IMR-90 (cell line): ENCODE measurements around the gene BTN3A1. TPM values are rescaled to one million over a fixed set of nuclear protein-coding genes. Genes with fewer than 3 reads are reported as not detected.
A peak's percentile ranks its signal among the peaks of the same experiment; 100 is the strongest.

Experiments used
- ATAC-seq: fragments of 200-7000 bp; cut with Tn5 transposase; 2 replicates; pipeline ENCODE4 v1.9.1; 2020; ENCODE audit warnings: low read depth, mild to moderate bottlenecking, moderate library complexity
- BruUV-seq: library from RNA; stranded (reverse); fragments of 400-500 nt; replicated peaks from 2 replicates; lab custom pipeline; 2021; lab: Mats Ljungman, UMichigan
- CTCF ChIA-PET: fragments of 300-600 bp; formaldehyde crosslinking; extraction: SDS; loops from one replicate; lab custom pipeline; 2021; ENCODE audit warnings: antibody characterized with exemption; lab: Yijun Ruan, JAX
- POLR2A ChIA-PET: fragments of 300-600 bp; sonication (Branson Sonifier 250); formaldehyde crosslinking; loops from one replicate; lab custom pipeline; 2022; ENCODE audit warnings: antibody characterized with exemption; ENCODE audit not compliant: unreplicated experiment; lab: Charles Lee
- DNase-seq: peaks from one replicate; pipeline ENCODE4 v3.0.0; 2013
- H2AFZ ChIP-seq: replicated peaks from 2 replicates; pipeline ENCODE3; 2013; ENCODE audit warnings: low read length, mild to moderate bottlenecking; ENCODE audit not compliant: poor library complexity
- H2AK5ac ChIP-seq: 2 replicates; pipeline ENCODE4 v1.6.1; 2013; ENCODE audit warnings: low read depth, low read length, inconsistent platforms
- H2AK9ac ChIP-seq: replicated peaks from 2 replicates; pipeline ENCODE3; 2013; ENCODE audit warnings: mild to moderate bottlenecking, low read depth, low read length, moderate library complexity; ENCODE audit not compliant: poor library complexity
- H2BK120ac ChIP-seq: 2 replicates; pipeline ENCODE4 v1.6.1; 2013; ENCODE audit warnings: low read depth, low read length, inconsistent platforms
- H2BK15ac ChIP-seq: 3 replicates; pipeline ENCODE4 v1.6.1; 2013; ENCODE audit warnings: low read depth, low read length, inconsistent platforms
- H2BK20ac ChIP-seq: 2 replicates; pipeline ENCODE4 v1.6.1; 2013; ENCODE audit warnings: low read depth, mild to moderate bottlenecking, inconsistent platforms, low read length, moderate library complexity
- H2BK5ac ChIP-seq: 2 replicates; pipeline ENCODE4 v1.6.1; 2013; ENCODE audit warnings: mild to moderate bottlenecking, low read depth, low read length, inconsistent platforms; ENCODE audit not compliant: poor library complexity, severe bottlenecking
- H3K14ac ChIP-seq: replicated peaks from 2 replicates; pipeline ENCODE4 v1.6.1; 2013; ENCODE audit warnings: low read depth, low read length, inconsistent platforms
- H3K18ac ChIP-seq: 2 replicates; pipeline ENCODE4 v1.6.1; 2013; ENCODE audit warnings: low read depth, low read length, control low read depth
- H3K23ac ChIP-seq: 2 replicates; pipeline ENCODE4 v1.6.1; 2013; ENCODE audit warnings: low read depth, low read length, inconsistent platforms
- H3K27ac ChIP-seq: 2 replicates; pipeline ENCODE4 v1.5.1; 2013; ENCODE audit warnings: mild to moderate bottlenecking, control low read depth, low read length; ENCODE audit not compliant: insufficient read depth
- H3K27me3 ChIP-seq: 2 replicates; pipeline ENCODE4 v1.6.1; 2013; ENCODE audit warnings: low read length; ENCODE audit not compliant: control insufficient read depth, insufficient read depth
- H3K36me3 ChIP-seq: 2 replicates; pipeline ENCODE4 v1.6.1; 2013; ENCODE audit warnings: low read length, mixed read lengths; ENCODE audit not compliant: control insufficient read depth, insufficient read depth
- H3K4ac ChIP-seq: 2 replicates; pipeline ENCODE4 v1.6.1; 2013; ENCODE audit warnings: low read depth, low read length, inconsistent platforms
- H3K4me1 ChIP-seq: 2 replicates; pipeline ENCODE4 v1.6.1; 2013; ENCODE audit warnings: low read length, mixed read lengths; ENCODE audit not compliant: control insufficient read depth, insufficient read depth
- H3K4me2 ChIP-seq: 2 replicates; pipeline ENCODE4 v1.6.1; 2013; ENCODE audit warnings: low read depth, mild to moderate bottlenecking, control low read depth, low read length, moderate library complexity
- H3K4me3 ChIP-seq: 2 replicates; pipeline ENCODE4 v1.5.1; 2013; ENCODE audit warnings: low read depth, mild to moderate bottlenecking, control low read depth, low read length, moderate library complexity; ENCODE audit not compliant: insufficient read depth
- H3K56ac ChIP-seq: 2 replicates; pipeline ENCODE4 v1.6.1; 2013; ENCODE audit warnings: low read length, inconsistent platforms; ENCODE audit not compliant: insufficient read depth; ENCODE audit errors: extremely low read depth
- H3K79me1 ChIP-seq, 2 experiments: 2 replicates each; pipeline ENCODE4 v1.6.1; 2013; ENCODE audit warnings: low read length in 2 of 2, inconsistent platforms in 1 of 2, low read depth in 1 of 2
- H3K9ac ChIP-seq: 2 replicates; pipeline ENCODE4 v1.6.1; 2013; ENCODE audit warnings: low read depth, low read length, control low read depth
- H3K9me1 ChIP-seq: 2 replicates; pipeline ENCODE4 v1.6.1; 2013; ENCODE audit warnings: low read length, inconsistent platforms; ENCODE audit not compliant: insufficient read depth
- H3K9me3 ChIP-seq: 2 replicates; pipeline ENCODE4 v1.6.1; 2013; ENCODE audit warnings: low read length; ENCODE audit not compliant: control insufficient read depth, insufficient read depth
- H4K20me1 ChIP-seq: 2 replicates; pipeline ENCODE4 v1.6.1; 2013; ENCODE audit warnings: low read length, inconsistent platforms; ENCODE audit not compliant: insufficient read depth
- H4K5ac ChIP-seq: 2 replicates; pipeline ENCODE4 v1.6.1; 2013; ENCODE audit warnings: mild to moderate bottlenecking, low read depth, low read length, control low read depth
- H4K8ac ChIP-seq, 2 experiments: 2 replicates each; pipeline ENCODE4 v1.6.1; 2013; ENCODE audit warnings: low read depth in 2 of 2, low read length in 2 of 2, control low read depth in 1 of 2, inconsistent platforms in 1 of 2
- H4K91ac ChIP-seq: 2 replicates; pipeline ENCODE4 v1.6.1; 2013; ENCODE audit warnings: low read depth, low read length, inconsistent platforms; ENCODE audit not compliant: insufficient read depth
- ELK1 ChIP-seq: fragments of 150-350 bp; IDR thresholded peaks from 2 replicates; pipeline ENCODE4 v1.6.1; 2016; ENCODE audit warnings: low read depth, mild to moderate bottlenecking, low read length, moderate library complexity, borderline replicate concordance
- MAFK ChIP-seq: IDR thresholded peaks from 2 replicates; pipeline ENCODE4 v1.6.1; 2012; ENCODE audit warnings: low read depth, low read length, improper control_type of control experiment
- WGBS, 2 experiments: methylation state at CpG; one replicate each; pipeline versions ENCODE4 v1.1.5 to v1.1.7; 2013; ENCODE audit warnings: missing lambda C conversion rate in 2 of 2; ENCODE audit not compliant: insufficient read length in 1 of 2; ENCODE audit errors: extremely low coverage in 2 of 2; 5-methylcytosine and 5-hydroxymethylcytosine counted together
- dilution Hi-C: fragments of 300-500 bp; cut with HindIII; formaldehyde crosslinking; loops from one replicate; pipeline ENCODE4 v1.14.3; 2018; ENCODE audit warnings: low sequenced_read_pairs; ENCODE audit not compliant: unreplicated experiment
- in situ Hi-C: fragments of 300-500 bp; cut with MboI; formaldehyde crosslinking; loops from 3 replicates; pipeline ENCODE4 v1.14.3; 2019; ENCODE audit warnings: low sequenced_read_pairs, inconsistent platforms, mixed read lengths
- intact Hi-C: fragments of 100-400 bp; cut with micrococcal nuclease; formaldehyde crosslinking; loops from 2 replicates; pipeline ENCODE4 v1.10.0; 2022
- polyA plus RNA-seq, 3 experiments: library from polyadenylated mRNA; depleted of rRNA; stranded (reverse); fragments of >200 nt; gene quantifications; 2 replicates each; pipeline ENCODE4 v1.2.3, GENCODE V29; 2012; ENCODE audit warnings: low replicate concordance in 1 of 3
- total RNA-seq: library from RNA; depleted of rRNA; stranded (reverse); fragments of >200 nt; gene quantifications from 2 replicates; pipeline ENCODE4 v1.2.3, GENCODE V29; 2012

Gene BTN3A1
- total and polyA plus RNA-seq, 2 of the 4 experiments (the other 2 are of a cell fraction): 14.4 to 16.5 TPM

- POLR2A ChIA-PET: no interaction called here
- Histone ChIP-seq H3K4me2 (no peak overlapping the region), H3K36me3 (peaks cover 12% of the 10 kb centered on the region), H3K14ac (no peak overlapping the region), H3K9me3 (no peaks in the 10 kb centered on the region), H3K18ac (no peak overlapping the region), H3K4me3 (no peak overlapping the region), H2BK15ac (no peak overlapping the region), H3K9me1 (0 out of 2 replicates have a peak, but pooled peaks cover 2% of the 10 kb centered on the region), H3K56ac (no peak overlapping the region), H2AK9ac (no peak overlapping the region), H3K27ac (no peak overlapping the region), H4K5ac (no peak overlapping the region), H3K79me1 (peaks cover 0 to 3% of the 10 kb centered on the region in 2 experiments; a peak in 1 of 4 replicates), H3K4ac (no peak overlapping the region), H2BK5ac (no peak overlapping the region), H4K91ac (peak overlapping the region; percentile 0; the same call in 1 of the 2 replicates), H2AK5ac (no peak overlapping the region), H2BK120ac (no peak overlapping the region), H3K23ac (no peak overlapping the region), H3K27me3 (no peaks in the 10 kb centered on the region), H2BK20ac (no peak overlapping the region), H3K9ac (no peak overlapping the region), H3K4me1 (peaks cover 8% of the 10 kb centered on the region), H4K8ac (no peak overlapping the region), H2AFZ (no peak overlapping the region), H4K20me1 (no peaks in the 10 kb centered on the region)
- TF ChIP-seq ELK1 (no peak), MAFK (no peak)
- intact Hi-C loops (no loop called here), in situ Hi-C loops (no loop called here), dilution Hi-C loops (no loop called here)
- no peak for DNase-seq
- no peak for ATAC-seq
- WGBS, 2 experiments: no CpG with 5 or more reads among the region's 5 CpGs
- no TSS peak for BruUV-seq
- CTCF ChIA-PET: interaction anchor here (0.5 kb wide), 1 partner anchor 1153 kb away, joined by 3 read pairs; no protein-coding TSS in a partner anchor
Observed at GRCh38 chr6:26445934-26446667, 44.0 kb downstream of the BTN3A1 start.
